Stimulated activated CD8-positive, alpha-beta memory T cell treated with anti-CD3 and anti-CD28 coated beads, Interleukin-7, amount 100 ng/mL, for 24 hours (primary cell): ENCODE data around the gene KRTAP10-3.
"Not testable (repeated sequence)": the region's sequence is repeated elsewhere in the genome, so short reads cannot be mapped to it uniquely, and the experiment has no call there.

Experiments
- DNase-seq: peaks from one replicate; pipeline ENCODE4 v3.0.0-alpha.2; 2020; ENCODE audit warnings: low read depth

The KRTAP10-3 gene, protein sequence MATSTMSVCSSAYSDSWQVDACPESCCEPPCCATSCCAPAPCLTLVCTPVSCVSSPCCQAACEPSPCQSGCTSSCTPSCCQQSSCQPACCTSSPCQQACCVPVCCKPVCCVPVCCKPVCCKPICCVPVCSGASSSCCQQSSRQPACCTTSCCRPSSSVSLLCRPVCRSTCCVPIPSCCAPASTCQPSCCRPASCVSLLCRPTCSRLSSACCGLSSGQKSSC

DNA sequence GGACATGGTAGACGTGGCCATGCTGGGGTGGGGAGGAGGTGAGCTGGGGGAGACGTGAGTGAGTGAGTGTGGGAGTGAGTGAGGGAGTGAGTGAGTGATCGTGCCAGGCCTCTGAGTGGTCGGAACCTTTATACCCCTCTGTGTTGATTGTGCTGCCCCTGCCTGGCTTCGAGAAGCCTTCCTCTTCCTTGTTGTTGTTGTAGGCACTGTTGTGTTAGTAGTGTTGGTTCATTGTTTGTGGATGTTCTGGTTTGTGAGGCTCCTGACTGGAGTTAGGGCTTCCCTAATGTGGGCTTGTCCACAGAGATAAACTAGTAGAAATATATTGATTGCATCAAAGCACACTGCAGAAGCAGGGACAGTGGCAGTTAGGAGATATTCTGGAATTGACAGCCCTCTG, at the start of gene KRTAP10-3:
KRTAP10-3 (minus strand) TSS at position 101 of the 400 bp plus-strand sequence; CDS start at position 21, 80 bp downstream.
- no peak for DNase-seq

DNA sequence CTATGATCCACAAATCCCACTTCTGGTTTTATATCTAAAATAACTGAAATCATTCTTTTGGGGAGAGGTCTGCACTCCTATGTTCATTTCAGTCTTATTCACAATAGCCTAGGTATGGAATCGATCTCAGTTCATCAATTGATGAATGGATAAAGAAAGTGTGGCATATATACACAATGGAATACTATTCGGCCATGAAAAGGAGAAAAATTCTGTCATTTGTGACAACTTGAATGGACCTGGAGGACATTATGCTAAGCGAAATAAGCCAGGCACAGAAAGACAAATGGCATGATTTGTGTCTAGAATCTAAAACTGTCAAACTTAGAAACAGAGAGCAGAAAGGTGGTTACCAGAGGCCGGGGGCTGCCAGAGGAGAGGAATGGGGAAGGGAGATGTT, 47.9 kb upstream of the KRTAP10-3 start:
- DNase-seq = no peak

DNA sequence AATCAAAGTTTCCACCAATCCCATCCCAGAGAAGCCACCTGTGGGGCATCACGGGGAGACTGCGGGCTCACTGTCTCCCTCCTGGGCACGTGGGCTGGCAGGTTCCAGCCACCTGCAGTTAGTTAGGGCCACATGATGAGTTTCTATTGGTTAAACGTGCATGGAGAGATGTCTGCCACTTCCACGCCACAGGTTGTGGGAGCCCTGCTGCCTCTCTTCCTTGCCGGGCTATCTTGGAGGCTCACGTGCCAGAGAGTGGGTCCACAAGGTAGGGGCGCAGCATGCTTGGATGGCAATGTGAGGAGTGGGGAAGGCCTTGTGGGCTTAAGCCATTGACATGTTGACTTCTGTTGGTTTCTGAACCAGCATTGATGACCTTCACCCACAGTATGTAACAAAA, 45.3 kb upstream of the KRTAP10-3 start:
- no peak for DNase-seq

DNA sequence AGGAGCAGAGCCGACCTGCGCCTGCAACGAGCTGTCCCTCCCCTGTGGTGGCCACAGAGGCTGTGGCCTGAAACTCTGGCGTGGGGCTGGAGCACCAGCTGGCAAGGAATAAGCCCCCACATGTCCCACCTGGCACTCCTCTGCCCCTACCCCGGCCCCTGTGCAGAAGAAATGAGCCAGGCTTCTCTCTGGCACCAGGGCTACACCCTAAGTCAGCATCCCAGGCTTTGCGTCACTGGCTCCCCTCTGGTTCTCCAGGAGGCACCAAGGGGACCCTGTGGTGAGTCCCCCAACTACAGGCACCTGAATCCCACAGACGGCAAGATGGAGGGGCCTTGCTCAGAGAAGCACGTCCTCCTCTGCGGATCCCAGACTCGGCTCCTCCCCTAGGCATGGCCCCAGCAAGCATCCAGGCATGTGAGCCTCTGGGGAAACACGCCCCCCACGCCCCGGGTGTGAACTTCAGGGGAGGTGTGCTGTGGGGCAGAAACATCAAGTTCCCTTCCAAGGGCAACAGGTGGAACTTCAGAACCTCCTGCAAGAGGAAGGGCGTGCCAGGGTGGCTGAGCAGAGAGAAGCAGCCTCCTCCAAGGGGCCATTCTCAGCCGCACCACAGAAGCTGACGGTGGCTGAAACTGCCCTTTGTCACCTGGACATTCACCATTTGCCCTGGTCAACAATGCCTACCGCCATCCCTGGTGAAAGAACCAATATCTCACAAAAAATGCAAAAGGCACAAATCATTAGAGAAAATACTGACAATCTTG, 44.7 kb upstream of the KRTAP10-3 start:
- DNase-seq = no peak

DNA sequence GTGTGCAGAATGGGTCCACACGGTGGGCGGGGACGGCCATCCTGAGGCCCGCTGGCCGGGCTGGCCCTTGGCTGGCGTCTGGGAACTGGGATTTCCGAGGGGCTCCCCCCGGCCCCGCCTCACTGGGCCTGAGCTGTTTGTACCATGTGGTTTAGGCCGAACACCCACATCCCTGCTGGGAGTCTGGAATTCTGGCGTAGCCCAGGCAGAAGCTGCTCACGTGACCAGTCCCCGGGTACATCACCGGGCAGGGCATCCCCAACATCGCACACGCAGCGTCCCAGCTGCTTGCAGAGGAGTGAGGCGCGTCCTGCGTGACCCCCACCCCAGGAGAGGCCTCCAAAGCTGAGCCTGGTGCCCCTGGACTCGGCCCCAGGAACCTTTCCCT, 43.9 kb upstream of the KRTAP10-3 start:
- DNase-seq = no peak

DNA sequence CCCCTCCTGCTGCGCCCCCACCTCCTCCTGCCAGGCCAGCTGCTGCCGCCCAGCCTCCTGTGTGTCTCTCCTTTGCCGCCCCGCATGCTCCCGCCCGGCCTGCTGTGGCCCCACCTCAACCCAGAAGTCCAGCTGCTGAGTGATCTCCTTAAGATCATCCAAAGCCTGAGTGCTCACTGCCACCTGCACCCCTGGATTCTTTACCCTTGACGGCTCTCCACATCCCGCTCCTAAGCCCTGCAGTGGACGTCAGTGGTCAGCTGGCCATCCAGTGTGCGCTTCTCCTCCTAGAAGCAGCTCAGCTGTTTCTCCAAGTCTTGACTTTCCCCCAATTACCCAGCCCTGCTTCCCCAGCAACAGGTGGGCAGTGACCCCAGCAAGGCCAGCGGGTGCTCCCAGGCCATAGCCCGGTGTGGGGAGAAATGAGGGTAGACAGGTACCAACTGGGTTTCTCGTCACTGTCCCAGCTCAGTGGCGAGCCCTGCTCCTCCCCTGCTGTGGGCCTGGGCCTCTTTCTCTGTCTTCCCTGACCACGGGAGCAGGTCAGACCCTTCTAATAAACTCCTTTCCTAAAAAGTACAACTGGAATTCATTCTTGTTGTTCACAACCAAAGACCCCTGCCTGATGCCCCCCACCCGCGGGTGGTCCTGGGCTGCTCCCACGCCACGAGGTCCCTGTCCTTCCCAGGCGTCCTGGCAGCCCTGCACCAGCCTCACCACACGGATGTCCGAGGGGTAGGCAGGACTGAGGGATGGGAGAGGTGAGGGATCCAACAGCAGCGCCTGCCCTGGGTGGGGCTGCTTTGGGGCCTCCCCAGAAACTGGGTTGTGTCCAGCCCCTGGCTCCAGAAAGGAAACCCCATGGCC, 43.2 kb upstream of the KRTAP10-3 start:
- no peak for DNase-seq

DNA sequence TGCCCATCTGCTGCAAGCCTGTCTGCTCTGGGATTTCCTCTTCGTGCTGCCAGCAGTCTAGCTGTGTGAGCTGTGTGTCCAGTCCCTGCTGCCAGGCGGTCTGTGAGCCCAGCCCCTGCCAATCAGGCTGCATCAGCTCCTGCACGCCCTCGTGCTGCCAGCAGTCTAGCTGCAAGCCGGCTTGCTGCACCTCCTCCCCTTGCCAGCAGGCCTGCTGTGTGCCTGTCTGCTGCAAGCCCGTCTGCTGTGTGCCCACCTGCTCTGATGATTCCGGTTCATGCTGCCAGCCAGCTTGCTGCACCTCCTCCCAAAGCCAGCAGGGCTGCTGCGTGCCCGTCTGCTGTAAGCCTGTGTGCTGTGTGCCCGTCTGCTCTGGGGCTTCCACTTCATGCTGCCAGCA, 42.5 kb upstream of the KRTAP10-3 start:
- DNase-seq = not testable (repeated sequence)

DNA sequence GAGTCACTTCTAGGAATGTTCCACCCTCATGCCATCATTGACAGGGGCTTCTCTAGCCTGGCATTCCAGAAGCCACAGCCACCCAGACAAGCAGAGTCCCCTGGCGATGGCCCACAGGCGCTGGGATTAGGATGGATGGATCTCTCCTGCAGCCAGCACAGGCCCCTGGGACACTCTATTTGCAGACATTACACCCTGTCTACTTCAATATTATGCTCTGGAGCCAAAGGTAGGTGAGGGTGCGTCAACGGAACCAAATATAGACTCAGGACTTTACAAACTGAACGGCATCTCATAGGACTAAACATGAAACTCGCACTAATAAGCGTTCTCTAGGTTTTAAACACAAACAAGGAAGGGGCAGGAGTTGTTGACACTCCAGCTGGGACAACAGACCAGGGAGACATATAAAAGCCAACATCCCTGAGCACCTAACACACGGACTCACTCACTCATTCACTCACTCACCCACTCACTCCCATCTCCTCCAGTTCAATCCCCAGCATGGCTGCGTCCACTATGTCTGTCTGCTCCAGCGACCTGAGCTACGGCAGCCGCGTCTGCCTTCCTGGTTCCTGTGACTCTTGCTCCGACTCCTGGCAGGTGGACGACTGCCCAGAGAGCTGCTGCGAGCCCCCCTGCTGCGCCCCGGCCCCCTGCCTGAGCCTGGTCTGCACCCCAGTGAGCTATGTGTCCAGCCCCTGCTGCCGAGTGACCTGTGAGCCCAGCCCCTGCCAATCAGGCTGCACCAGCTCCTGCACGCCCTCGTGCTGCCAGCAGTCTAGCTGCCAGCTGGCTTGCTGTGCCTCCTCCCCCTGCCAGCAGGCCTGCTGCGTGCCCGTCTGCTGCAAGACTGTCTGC, 41.8 kb upstream of the KRTAP10-3 start, which contains the start of gene KRTAP10-7:
KRTAP10-7 (plus strand) TSS at position 480 of the 861 bp plus-strand sequence; CDS start at position 505, 25 bp downstream.
- DNase-seq = not testable (repeated sequence)

DNA sequence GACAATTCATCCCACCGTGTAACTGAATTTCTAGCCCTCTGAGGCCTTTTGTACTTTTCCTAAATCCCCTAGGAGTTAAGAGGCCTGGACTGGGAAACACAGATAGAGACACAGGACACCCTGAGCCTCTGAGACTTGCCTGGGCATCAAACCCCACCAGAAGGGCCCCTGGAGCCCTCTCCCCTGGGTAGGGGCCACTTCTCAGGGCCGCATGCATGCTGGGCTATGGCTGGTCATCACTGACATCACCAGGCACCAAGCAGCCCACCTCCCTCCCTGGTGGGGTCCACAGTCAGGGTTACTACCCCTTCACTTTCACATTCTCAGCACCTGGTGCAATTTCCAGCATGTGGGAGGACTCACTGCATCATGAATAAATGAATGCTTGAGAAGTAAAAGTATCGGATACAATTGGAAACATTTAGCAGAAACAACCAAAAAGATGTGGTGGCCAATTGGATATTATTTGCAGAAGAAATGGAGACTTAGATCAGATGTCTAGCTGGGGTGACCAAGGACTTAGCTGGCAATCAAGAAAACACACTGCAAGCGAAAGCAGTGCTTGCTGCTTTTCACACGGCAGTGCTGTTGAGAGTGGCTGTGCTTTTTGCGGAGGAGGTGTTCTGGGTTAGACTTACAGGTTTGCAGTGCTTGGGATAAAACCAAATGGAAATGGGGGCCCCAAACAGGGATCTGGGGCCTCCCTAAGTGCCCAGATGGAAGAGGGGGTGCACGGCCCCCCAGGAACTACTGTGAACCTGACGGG, 40.9 kb upstream of the KRTAP10-3 start:
- DNase-seq = no peak

DNA sequence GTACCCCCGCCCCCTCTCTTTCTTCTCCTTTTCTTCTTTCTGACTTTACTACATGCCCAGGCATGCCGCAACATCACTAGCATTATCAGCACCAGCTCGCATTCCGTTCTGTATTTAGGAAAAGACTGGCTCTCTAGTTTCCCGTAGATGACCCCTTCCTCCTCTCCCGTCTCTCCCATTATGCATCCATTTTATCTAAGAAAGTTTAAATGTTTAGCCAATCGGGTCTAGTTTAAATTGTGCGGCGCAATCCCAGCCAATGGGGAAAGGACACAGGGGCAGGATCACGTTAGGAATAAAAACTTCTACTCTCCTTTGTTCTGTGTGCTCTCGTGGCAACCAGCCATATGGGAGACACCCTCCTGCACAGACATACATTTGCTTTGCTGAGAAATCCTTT, 39.5 kb upstream of the KRTAP10-3 start:
- DNase-seq = no peak

DNA sequence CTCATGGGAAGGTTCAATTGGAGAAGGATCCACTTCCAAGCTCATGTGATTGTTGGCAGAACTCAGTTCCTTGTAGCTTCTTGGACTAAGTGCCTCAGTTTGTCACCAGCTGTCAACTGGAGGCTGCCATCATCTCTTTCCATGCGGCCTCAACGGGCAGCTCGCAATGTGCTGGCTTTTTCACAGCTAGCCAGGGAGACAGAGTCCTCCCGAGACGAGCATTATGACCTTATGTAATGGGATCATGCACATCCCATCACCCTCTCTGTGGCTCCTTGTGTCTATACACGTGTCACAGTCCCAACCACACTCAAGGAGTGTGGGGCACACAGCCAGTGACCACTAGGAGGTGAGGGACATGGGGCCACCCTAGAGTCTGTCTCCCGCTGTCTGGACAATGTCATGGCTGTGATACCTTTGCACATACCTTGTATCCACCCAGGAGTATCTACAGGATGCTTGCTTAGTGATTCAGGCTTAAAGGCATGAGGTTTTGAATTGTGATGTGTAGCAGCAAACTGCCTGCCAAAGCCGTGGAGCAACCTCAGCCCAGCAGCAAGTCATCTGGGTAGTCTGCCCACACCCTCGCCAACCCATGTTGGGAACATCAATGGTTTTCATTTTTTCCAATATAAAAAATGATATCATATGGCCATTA, 37.6 kb upstream of the KRTAP10-3 start:
- no peak for DNase-seq

DNA sequence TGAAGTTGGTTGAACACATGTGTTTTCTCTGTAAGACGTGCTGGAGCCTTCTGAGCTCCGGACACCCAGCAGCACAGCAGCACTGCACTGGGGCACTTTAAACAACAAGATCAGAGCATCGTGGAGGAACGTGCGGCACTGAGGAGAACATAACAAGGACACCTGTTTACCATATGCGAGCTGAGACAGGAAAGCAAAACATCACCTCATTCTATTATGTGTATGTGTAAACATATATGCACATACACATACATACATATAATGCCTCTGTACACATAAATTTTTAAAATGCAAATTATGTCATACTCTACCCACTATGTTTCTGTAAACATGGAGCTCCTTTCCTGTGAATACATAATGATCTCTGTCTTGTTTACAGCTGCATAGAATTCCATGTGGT, 36.9 kb upstream of the KRTAP10-3 start:
- no peak for DNase-seq

DNA sequence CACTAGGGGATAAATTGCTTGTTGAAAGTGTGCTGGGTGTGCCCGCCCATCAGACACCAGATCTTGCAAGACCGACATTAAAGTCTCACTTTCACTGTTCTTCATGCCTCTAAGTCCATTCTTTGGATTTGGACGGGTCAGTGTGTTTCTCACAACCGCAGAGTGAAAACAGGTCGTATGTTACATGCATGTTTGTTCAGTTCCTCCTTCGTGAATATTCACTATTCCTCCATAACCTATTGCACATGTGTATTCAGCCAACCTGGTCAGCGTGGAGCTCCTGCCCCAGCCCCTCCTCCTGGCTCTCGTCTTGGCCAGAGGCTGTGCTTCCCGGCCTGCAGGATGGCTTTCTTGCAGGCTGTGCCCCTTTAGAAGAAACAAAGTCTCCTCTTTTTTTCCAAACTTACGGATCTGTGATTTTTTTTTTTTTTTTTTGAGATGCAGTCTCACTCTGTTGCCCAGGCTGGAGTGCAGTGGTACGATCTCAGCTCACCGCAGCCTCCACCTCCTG, 35.9 kb upstream of the KRTAP10-3 start:
- DNase-seq = no peak

DNA sequence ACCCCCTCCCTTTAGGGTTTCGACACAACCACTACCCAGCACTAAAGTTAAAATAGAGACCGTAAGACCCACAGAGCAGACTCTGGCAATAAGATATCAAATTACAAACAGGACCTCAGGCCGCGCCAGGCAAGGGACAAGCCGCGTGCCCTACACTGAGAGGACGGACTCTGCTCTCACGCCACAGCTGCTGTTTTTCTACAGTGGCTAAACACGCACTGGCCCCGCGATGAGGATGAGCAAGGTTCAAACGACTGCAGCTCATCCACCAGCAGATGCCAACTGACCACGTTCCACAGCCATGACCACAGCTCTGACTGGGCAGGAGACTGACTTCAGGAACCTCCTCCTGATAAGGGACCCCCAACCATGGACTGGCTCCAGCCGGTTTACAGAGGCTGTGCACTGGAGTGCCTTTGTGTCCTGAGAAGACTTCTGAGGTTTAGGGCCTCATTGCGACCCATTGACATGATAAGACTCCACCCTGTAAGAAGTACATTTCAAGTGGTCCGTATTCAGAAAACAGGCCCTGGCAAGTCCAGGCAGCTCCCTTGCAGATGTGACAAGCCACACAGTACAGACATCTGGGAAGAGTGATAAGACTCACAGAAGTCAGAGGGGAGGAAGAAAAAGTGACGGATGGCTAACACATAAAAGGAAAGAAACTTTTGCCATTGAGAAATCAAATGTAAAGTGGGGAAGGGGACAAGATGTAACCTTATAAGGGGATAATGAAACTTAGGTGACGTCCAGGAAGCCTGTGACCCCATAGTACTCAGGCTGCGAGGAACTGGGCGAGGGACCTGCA, 35.2 kb upstream of the KRTAP10-3 start:
- no peak for DNase-seq

DNA sequence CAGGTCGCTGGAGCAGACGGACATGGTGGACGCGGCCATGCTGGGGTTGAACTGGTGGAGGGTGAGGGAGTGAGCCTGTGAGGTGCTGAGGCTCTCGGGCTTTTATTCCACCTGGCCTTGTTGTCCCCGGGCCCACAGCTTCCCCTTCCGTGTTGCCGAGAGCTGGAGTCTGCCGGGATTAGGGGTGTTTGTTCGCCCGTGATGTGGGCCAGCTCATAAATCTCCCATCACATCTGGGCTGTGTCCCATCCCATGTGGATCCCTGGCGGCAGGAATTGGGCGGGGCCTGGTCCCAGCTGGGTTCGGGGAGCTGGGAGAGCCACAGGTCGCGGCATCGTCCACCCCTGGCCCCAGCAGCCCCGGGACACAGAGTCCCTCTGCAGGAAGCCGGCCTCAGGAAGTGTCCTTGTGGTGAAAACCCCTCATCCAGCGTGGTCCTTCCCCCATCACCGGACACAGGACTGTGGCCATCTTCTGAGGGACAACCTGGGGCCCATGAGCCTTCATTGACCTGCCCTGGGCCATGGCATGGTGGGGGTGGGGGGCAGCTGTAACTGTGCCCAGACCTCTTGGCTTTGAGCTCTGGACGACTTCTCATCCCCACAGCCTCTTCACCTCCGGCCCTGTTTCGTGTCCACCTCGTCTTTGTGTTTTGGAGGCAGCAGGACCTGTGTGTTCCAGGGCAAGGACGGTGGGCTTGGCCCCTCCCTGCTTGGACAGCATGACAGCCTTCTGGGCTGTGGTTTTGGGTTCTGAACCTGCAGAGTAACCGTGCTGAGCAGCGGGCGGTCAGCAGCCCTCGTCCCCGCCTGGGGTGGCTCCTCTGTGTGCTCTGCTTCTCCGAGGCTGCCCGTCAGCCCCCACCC, 34.1 kb upstream of the KRTAP10-3 start, which contains the start of gene KRTAP10-6:
KRTAP10-6 (minus strand) TSS at position 60 of the 866 bp plus-strand sequence; CDS start at position 39, 21 bp downstream.
- no peak for DNase-seq

DNA sequence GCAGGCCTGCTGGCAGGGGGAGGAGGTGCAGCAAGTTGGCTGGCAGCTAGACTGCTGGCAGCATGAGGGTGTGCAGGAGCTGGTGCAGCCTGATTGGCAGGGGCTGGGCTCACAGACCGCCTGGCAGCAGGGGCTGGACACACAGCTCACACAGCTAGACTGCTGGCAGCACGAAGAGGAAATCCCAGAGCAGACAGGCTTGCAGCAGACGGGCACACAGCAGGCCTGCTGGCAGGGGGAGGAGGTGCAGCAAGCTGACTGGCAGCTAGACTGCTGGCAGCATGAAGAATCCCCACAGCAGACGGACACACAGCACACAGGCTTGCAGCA, 33.2 kb upstream of the KRTAP10-3 start:
- DNase-seq = not testable (repeated sequence)

DNA sequence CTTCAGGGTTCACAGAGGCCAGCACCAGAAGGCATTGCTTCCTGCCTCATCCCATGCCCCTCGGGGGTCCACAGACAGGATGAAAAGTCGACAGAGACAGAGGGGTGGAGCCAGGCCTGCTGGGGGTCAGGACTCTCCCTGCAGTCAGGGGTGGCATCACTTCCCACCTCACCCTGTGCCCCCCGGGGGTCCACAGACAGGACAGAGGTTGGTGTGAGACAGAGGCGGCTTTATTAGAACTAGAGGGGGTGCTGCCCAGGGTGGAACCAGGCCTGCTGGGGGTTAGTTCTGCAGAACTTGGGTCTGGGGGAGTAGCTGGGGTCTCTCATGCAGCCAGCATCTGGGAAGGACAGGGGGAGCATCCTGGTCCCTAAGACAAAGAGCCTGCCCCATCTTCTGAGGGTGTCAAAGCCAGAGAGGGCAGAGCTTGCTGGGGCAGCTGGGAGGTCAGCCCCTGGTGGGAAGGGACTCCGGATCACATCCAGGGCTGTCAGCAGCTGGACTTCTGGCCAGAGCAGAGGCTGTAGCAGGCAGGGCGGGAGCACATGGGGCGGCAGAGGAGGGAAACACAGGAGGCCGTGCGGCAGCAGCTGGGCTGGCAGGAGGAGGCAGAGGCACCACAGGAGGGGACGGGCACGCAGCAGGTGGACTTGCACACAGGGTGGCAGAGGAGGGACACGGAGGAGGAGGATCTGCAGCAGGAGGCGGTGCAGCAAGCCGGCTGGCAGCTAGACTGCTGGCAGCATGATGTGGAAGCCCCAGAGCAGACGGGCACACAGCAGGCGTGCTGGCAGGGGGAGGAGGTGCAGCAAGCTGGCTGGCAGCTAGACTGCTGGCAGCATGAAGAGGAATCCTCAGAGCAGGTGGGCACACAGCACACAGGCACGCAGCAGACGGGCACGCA, 32.6 kb upstream of the KRTAP10-3 start:
- DNase-seq = not testable (repeated sequence)
